Mesenteric fat pad (tissue), 1 donor: ENCODE results near the gene RPTOR. TPM values are rescaled to one million over a fixed set of nuclear protein-coding genes. Genes with fewer than 3 reads are reported as not detected.
A peak's percentile ranks its signal among the peaks of the same experiment; 100 is the strongest.

Experiments used
- DNase-seq: peaks from one replicate; pipeline ENCODE4 v3.0.0-alpha.2; 2020; ENCODE audit warnings: low spot score
- total RNA-seq: library from RNA; stranded (reverse); fragmentation: NEBNext Ultra II Directional; extraction: Animal tissue kit (Norgen Biotek cat#: 25700); gene quantifications from one replicate; pipeline ENCODE4 v1.2.1, GENCODE V29; 2021
- donor health status: DM: yes; HTN: yes; CAD: no.

RPTOR gene
- total RNA-seq, 1 donor from 2014 or later: 31.6 TPM

DNA sequence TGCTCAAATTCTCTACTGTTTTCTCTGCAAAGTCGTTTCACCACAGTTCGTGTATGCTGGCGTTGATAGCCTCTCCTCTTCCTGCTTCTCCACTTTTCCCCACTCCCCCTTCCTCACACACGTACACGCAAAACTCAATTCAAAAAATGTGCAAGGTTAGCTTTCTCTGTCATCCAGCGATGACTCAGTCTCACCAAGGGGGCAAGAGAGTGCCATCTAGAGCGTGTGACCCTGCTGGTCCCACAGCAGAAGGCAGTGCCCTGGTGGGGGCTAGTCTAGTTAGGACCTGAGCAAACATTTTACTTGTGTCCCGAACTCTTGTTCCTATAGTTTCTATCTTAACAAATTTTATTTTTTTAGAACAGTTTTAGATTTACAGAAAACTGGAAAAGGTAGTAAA is 325.8 kb downstream of the RPTOR start:
- DNase-seq: no peak

DNA sequence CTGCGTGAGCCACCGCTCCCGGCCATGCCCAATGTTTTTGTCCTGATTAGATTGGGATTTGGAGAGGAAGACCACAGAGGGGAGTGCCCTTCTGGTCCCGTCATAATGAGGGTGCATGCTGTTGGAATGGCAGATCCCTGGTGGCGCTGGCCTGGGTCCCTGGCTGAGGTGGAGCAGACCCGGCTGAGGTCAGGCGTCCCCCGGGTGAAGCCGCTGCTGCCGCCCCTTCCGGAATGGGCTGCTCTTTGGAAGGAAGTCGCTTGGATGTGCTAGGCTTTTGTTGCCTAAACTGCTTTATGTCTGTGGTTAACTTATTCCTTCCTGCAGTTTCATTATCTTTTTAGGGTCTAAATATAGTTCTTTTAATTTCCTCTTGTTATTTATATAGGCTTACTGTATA is 326.7 kb downstream of the RPTOR start:
- no peak for DNase-seq

DNA sequence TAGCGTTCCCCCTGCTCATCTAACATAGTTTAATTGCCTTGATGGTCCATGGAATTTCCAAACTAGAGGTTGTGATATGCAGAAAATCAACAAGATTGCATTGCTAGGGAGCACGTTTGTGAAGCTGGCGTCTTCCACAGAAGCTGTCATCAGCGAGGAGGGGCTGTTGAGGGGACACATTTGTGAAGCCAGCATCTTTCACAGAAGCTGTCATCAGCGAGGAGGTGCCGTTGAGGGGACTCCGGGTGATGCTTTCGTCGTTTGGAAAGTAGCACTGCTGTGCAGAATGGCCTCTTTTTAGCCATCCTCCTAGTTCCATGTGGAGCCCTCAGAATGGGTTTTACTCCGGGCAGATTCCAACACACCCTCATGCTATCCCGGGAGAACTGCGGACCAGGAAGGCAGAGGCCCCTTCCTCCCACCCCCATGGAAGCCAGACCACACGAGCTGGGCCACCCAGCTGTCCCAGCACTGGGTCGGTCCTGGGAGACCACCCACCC is 327.4 kb downstream of the RPTOR start:
- DNase-seq: no peak

DNA sequence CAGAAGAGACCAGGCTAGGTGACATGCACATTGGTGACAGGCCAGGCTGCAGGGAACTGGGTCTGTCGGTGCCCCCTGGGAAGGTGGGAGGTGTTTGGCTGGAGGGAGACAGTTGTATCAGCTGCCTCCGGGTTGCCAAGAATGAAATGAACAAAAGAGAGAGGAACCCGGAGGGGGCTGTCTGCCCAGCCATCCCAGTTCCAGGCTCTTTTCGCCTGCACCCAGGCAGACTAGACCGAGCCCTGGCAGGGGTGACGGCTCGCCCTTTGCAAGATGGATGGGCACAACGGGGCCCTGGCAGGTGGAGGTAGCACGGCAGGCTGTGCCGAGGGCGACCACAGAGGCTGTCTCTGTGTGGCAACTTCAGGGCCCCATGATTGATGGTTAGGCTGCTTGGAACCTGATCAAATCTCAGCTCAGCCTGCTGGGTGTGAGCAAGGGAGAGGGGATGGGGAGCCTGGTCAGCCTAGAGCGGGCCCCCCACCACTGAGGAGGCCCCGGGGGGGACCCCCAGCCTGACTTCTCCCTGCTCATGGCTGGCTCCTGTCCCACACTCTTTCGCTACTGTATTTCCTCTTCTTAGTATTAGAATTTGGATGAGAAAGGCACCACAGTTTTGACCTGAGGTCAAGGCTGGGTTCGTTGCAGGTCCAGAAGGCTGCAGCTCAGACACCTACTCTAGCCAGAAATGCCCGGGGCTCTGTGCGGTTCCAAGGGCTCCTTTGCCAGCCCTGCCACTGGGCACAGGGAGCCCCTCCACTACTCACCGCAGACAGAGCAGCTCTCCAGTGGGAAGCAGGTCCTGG is 328.1 kb downstream of the RPTOR start:
- DNase-seq: no peak

DNA sequence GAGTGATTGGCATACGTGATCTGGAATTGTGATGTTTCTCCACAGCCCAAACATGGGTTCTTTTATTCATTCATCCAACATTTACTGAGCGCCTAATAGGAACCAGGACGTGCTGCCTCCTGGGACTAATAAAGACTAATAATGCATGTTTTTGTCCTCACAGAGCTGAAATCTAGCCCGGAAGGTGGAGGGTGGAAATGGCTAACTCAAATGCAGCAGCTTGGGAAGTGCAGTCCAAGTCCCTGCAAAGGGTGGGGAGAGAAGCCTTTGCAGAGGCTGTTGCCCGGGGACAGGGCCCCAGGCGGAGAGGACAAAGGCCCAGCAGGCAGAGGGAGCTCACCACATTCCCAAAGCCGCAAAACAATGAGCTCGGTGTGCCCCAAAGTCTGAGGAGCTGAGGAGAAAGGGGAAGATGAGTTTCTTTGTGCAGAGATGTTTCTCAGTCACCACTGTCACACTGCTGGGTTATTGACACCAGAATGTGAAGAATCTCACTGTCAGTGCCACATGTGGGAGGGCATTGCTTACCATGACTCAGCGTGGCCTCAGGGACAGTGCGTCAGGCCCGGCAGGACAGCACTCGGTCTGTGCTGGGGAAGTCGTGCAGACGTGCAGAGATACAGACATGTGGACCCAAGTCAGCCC is 328.8 kb downstream of the RPTOR start:
- peak; percentile 77 for DNase-seq

DNA sequence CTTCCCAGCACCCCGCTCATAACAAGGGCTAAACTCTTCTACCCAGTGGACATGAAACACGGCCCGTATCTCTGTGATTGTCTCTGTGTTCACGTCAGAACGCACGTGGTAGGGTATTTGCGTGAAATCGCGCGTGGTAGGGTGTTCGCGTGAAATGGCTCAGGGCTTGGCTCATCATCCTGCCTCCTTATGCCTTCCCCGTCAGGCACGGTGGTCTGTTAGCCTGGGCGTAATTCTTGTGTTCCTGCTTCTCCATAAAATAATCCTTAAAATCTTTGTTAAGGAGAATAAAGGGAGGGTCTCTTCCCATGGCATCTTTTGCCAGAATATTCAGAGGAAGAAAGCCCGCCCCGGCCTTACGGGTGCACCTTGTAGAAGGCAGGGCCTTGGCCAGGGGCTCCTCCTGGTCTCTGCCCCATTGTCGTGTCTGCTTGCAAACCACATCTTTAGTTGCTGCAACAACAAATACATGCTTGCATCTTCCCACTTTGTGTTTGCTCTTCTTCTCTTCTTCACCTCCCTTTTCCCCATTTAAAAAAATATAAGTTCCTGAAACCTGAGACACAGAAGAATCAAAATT is 330.3 kb downstream of the RPTOR start:
- DNase-seq: peak; percentile 39

DNA sequence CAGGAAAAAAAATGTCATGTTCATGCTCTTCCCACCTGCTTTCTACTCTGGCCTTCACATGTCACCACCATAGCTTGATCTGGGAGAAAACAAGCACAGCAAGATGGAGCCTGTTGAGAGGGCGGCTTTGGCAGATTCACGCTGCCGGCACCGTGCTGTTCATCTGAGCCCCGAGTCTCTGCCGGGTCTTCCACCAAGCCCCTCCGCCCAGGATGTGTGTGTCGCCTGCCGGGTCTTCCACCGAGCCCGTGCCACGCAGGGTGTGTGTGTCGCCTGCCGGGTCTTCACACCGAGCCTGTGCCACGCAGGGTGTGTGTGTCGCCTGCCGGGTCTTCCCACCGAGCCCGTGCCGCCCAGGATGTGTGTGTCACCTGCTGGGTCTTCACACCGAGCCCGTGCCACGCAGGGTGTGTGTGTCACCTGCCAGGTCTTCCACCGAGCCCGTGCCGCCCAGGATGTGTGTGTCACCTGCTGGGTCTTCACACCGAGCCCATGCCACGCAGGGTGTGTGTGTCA is 330.9 kb downstream of the RPTOR start:
- DNase-seq: peak; percentile 62

DNA sequence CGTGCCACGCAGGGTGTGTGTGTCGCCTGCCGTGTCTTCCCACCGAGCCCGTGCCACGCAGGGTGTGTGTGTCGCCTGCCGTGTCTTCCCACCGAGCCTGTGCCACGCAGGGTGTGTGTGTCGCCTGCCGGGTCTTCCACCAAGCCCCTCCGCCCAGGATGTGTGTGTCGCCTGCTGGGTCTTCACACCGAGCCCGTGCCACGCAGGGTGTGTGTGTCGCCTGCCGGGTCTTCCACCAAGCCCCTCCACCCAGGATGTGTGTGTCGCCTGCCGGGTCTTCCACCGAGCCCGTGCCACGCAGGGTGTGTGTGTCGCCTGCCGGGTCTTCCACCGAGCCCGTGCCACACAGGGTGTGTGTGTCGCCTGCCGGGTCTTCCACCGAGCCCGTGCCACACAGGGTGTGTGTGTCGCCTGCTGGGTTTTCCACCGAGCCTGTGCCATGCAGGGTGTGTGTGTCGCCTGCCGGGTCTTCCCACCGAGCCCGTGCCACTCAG is 331.9 kb downstream of the RPTOR start:
- DNase-seq: peak; percentile 35

DNA sequence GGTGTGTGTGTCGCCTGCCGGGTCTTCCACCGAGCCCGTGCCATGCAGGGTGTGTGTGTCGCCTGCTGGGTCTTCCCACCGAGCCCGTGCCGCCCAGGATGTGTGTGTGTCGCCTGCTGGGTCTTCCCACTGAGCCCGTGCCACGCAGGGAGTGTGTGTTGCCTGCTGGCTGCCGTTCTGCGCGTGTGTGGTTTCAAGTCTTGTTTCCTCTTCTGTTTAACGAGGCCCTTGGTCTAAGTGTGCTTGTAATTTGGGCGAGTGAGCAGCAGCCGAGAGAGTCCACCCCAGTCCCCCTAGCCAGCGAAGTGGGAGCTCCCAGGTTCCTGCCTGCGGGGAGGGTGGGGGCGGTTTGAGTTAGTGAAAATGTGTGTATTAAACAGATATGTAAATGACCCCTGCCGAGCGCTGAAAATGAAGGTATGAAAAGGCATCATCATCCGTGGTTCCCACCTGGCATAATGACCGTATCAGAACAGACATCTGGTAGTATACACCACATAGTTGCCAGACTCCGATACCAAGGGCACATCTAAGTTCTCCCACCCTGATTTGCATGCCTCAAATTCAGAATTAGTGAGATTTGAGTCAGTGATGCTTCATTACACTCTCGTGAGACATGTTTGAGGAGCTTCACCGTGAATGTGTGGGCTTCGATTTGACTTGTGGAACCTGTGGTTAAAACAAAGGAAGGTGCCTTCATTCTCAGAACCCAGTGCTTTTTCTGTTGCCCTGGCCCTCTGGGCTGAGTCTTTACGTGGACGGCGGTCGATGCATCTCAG is 332.5 kb downstream of the RPTOR start:
- DNase-seq: peak; percentile 62

DNA sequence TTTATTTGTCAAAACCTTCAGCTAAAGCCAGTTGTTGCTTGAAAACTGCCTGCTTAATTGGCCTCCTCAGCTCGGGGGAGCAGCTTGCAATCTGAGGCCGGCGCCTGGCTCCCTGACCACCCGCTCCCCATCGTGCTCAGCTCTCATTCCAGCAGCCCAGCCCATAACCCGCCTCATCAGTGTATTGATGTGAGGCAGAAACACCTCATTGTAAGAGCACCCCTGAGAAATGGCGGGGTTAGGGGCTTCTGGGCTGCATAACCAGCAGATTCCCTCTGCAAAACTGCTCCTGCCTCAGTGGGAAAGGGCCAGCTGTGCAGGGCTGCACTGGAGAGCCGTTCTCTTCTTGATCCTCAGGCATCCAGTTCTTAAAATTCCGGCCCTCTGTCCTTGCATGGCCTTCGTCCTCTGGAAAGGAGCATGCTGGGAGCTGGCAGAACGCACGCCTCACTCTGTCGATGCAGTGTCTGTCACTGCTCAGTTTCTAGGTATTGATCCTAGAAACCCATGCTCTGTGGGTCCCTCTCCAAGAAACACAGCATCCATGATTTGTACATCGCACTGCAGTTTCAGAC is 333.2 kb downstream of the RPTOR start:
- peak; percentile 83 for DNase-seq

DNA sequence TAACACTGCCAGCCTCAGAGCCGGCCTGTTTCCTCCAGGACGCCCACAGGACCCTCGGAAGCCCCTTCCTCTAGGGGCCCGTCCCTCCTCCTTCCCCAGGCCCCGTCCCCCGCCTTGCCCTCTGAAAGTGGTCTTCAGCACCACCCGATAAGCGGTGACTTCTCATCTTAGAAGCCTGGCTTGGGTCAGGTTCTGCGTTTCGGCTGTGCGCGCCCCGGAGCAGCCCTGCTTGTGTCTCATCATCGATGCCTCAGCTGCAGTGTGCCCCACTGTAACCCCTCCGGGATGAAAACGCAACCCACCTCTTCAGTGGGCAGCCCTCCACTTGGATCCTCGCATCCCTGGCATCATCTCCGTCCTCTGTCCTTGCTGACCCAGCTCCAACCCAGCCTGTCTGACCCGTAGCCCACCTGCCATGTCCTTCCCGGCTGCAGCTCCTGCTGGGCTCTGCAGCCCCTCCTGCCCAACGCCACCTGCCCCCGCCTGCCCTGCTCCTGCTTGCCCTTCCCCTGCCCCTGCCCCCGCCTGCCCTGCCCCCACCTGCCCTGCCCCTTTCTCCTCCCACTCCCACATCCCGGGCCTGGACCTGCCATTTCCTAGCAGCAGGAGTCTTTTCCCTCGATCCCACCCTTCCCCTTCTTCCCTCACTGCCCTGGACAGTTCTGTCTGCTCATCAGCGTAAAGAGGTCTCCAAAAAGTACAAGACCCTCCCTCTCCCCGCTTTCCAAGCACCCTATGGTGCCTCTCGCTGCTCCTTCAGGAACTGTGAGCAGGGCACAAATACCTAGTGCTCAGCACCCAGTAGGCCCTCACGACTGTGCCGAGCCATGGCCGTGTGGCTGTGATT is 334.5 kb downstream of the RPTOR start:
- peak; percentile 89 for DNase-seq

DNA sequence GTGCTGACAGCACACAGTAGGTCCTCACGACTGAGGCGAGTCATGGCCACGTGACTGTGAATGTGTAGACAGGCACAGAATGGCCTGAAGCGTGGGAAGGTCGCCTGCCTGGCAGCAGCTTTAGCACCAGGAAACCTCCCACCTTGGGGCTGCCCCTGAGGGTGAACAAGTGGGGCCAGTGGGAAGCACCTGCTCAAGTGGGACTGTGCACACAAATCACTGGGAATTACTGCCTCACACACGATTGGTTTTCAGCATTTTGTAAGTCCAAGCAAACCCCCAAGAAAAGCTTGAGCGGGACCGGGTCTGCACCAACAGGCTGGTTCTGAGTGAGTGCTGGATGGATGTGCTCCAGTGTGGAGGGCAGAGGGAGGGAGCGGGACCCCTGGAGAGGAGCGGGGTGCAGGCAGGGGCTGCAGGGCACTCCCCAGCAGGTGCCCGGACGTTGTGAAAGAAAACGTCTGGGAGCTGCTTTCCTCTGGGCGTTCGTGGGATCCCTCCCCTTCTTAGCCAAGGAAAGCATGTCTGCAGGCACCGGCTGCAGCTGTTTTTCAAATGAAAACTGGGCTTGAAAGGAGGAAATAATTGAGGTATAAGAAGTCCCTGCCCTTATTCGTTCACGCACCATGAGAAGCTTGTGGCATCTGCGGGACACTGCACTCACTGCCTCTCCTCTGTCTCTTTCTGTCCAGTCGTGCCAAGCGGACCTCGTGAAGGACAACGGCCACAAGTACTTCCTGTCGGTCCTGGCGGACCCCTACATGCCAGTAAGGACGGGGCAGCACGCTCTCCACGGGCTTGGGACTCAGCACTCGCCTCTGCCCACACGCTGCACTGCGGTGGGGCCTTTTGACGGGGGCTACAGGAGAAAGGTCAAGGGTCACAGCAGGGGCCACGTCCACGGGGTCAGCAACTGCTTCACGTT is 335.3 kb downstream of the RPTOR start:
- DNase-seq: peak; percentile 74

DNA sequence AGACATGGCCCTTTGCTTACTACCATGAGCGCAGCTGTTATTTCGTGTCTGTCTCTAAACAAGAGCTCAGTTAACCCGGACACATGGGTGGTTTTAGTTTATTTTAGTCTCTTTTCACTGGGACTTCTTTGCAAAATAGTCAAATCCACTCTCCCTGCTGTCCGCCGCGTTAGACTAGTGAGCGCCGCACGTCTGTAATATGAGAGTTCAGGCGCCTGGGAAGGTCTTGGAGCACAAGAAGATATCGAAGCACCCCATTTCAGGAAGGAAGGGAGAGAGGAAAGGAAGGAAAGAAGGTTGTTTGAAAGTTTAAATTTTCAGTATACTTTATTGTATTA is 336.0 kb downstream of the RPTOR start:
- peak; percentile 64 for DNase-seq

DNA sequence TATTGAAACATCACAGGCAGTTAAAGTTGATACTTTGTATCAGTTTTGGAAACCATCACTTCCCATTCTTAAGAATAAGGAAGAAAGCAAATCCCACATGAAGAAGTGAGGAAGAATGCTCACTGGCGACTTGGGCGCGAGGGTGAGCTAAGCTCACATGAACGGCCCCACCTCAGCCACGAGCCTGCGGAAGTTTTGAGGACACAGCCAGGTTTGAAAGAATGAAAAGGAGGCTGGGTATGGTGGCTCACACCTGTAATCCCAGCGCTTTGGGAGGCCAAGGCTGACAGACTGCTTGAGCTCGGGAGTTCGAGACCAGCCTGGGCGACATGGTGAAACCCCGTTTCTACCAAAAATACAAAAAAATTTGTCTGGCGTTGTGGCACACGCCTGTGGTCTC is 336.7 kb downstream of the RPTOR start:
- DNase-seq: peak; percentile 73

DNA sequence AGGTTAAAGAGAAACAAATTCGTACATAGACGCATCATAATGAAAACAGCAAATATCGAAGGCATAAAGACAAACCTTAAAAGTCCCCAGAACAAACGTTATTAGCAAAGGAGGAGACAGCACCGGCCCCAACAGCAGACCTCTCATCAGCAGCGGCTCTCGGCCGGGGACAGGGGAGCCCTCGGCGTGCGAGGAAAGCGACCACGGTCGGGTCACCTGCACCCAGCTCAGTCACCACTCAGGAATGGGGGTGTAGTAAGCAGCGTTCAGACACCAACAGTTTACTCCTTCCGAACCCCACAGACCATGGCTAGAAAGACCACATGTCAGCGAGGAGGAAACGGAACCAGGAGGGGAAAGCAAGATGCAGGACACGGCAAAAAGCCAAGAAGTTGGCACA is 337.7 kb downstream of the RPTOR start:
- DNase-seq: peak; percentile 68

DNA sequence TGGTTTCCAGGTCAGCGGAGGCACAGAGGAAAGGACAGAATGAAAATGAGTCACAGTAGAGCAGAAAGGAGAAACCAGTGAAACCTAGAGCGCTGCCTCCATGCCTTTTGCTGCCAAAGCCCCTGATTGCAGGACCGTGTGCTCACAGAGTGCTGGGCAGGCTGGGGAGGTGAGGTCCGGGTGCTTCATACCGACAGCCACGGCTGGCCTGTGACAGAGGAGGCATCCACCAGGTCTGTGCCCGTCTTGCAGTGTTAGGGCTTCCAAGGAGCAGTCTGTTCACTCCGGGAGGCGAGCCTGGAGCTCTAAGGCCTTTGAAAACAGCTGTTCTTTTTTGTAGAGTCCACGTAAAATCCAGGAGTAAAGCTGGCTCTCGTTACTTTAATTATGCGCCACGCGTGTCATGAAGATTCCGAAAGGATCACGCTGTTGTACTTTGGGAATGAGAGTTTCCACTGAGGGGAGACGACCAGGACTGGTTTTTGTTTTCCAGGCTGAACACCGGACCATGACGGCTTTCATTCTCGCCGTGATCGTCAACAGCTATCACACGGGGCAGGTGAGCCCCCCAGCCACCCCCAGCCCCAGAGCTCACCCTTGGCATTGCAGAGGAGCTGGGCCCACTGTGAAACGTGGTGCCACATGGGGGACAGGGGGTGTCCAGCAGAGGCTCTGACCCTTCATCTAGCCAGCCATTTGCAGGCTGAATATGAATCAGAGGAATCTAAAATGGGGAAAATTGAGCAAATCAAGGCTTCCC is 338.5 kb downstream of the RPTOR start:
- peak; percentile 33 for DNase-seq

DNA sequence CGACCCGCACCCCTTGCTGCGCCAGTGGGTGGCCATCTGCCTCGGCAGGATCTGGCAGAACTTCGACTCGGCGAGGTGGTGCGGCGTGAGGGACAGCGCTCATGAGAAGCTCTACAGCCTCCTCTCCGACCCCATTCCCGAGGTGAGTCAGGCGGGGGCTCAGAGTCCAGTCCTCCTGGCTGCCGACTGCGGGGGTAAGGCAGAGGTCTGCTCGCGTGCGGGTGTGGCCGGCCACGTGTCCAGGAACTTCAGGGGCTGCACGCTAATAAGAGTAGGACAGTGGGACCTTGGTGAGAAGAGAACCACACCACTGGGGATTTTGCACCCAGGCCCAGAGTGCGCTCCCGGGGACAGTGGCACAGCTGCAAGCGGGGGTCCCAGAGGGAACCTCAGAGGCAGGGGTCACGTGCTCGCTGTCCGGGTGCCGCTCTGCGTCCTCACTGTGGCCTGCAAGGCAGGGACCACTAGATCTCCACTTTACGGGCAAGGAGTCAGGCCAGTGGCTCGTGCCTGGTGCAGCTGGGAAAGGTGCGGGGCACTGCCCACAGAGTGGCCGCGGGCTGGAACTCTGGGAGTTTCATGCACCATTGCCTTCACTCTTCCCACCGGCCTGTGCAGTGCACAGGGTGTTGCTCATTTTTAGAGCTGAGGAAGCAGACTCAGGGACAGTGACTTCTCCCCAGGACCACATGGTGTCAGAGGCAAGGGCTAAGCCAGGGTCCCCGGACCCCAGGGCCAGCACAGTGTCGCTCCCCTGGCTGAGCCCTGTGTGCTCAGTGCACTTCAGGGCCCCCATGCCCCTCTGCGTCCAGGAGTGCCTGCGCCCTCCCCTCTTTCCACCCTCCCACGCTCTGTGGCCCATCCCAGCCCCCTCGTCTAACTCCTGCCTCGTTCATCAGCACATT is 339.4 kb downstream of the RPTOR start:
- DNase-seq: peak; percentile 86
